C4-2B (cell line): ENCODE results near the gene TMEM18.

Experiments used
- ZFX ChIP-seq: fragments of 450-650 bp; IDR thresholded peaks from 2 replicates; pipeline ENCODE4 v1.6.1; 2017
- TF ChIP-seq, protein P1 (sequence below): fragments of 450-650 bp; conservative IDR thresholded peaks from 2 replicates; pipeline ENCODE4 v1.5.1; 2017; ENCODE audit warnings: mild to moderate bottlenecking

GRCh38 chr2:673615-674320, 3.4 kb downstream of the TMEM18 start:
- TF ChIP-seq, protein P1, sequence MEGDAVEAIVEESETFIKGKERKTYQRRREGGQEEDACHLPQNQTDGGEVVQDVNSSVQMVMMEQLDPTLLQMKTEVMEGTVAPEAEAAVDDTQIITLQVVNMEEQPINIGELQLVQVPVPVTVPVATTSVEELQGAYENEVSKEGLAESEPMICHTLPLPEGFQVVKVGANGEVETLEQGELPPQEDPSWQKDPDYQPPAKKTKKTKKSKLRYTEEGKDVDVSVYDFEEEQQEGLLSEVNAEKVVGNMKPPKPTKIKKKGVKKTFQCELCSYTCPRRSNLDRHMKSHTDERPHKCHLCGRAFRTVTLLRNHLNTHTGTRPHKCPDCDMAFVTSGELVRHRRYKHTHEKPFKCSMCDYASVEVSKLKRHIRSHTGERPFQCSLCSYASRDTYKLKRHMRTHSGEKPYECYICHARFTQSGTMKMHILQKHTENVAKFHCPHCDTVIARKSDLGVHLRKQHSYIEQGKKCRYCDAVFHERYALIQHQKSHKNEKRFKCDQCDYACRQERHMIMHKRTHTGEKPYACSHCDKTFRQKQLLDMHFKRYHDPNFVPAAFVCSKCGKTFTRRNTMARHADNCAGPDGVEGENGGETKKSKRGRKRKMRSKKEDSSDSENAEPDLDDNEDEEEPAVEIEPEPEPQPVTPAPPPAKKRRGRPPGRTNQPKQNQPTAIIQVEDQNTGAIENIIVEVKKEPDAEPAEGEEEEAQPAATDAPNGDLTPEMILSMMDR: no peak
- no peak for TF ChIP-seq ZFX
